ENCODE results near the gene DNAJC8.

GRCh38 chr1:28279721-28280120 is 46.9 kb upstream of the DNAJC8 start:
- TF ChIP-seq, protein P1, sequence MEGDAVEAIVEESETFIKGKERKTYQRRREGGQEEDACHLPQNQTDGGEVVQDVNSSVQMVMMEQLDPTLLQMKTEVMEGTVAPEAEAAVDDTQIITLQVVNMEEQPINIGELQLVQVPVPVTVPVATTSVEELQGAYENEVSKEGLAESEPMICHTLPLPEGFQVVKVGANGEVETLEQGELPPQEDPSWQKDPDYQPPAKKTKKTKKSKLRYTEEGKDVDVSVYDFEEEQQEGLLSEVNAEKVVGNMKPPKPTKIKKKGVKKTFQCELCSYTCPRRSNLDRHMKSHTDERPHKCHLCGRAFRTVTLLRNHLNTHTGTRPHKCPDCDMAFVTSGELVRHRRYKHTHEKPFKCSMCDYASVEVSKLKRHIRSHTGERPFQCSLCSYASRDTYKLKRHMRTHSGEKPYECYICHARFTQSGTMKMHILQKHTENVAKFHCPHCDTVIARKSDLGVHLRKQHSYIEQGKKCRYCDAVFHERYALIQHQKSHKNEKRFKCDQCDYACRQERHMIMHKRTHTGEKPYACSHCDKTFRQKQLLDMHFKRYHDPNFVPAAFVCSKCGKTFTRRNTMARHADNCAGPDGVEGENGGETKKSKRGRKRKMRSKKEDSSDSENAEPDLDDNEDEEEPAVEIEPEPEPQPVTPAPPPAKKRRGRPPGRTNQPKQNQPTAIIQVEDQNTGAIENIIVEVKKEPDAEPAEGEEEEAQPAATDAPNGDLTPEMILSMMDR (IDR thresholded peaks at IDR 0.05): no peak
- TF ChIP-seq POLR2A (IDR thresholded peaks at IDR 0.05): no peak

Data from uterus (tissue), 2 donors.